H9 (cell line): Measurements from ENCODE around the gene LIN7C. TPM values are rescaled to one million over a fixed set of nuclear protein-coding genes. Genes with fewer than 3 reads are reported as not detected.

Experiments used
- DNase-seq: peaks from one replicate; pipeline ENCODE4 v3.0.0-alpha.2; 2017
- H2AFZ ChIP-seq: one replicate; pipeline ENCODE4 v1.6.1; 2013; ENCODE audit warnings: mild to moderate bottlenecking, low read length, control low read depth, moderate library complexity
- H2AK5ac ChIP-seq: 2 replicates; pipeline ENCODE4 v1.6.1; 2013; ENCODE audit warnings: low read length, control low read depth, mixed read lengths; ENCODE audit not compliant: insufficient read length
- H2BK120ac ChIP-seq: one replicate; pipeline ENCODE4 v1.6.1; 2013; ENCODE audit warnings: low read depth, mild to moderate bottlenecking, low read length, control low read depth, inconsistent platforms; ENCODE audit not compliant: poor library complexity, severe bottlenecking
- H2BK12ac ChIP-seq: 2 replicates; pipeline ENCODE4 v1.6.1; 2013; ENCODE audit warnings: low read length, control low read depth, mixed read lengths, low read depth; ENCODE audit not compliant: insufficient read length
- H2BK15ac ChIP-seq: 2 replicates; pipeline ENCODE4 v1.6.1; 2013; ENCODE audit warnings: low read depth, low read length, control low read depth
- H2BK20ac ChIP-seq: one replicate; pipeline ENCODE4 v1.6.1; 2013; ENCODE audit warnings: low read depth, mild to moderate bottlenecking, low read length, control low read depth, inconsistent platforms; ENCODE audit not compliant: poor library complexity, severe bottlenecking
- H2BK5ac ChIP-seq: 2 replicates; pipeline ENCODE4 v1.6.1; 2013; ENCODE audit warnings: low read length, control low read depth, mixed read lengths; ENCODE audit not compliant: insufficient read length
- H3K14ac ChIP-seq: 2 replicates; pipeline ENCODE4 v1.6.1; 2013; ENCODE audit warnings: low read length, control low read depth; ENCODE audit not compliant: insufficient read depth
- H3K18ac ChIP-seq: 2 replicates; pipeline ENCODE4 v1.6.1; 2013; ENCODE audit warnings: low read depth, mild to moderate bottlenecking, mixed read lengths, low read length, control low read depth; ENCODE audit not compliant: insufficient read length
- H3K23ac ChIP-seq: 2 replicates; pipeline ENCODE4 v1.6.1; 2013; ENCODE audit warnings: low read length, control low read depth, mixed read lengths, low read depth; ENCODE audit not compliant: insufficient read length
- H3K23me2 ChIP-seq: 2 replicates; pipeline ENCODE4 v1.6.1; 2013; ENCODE audit warnings: low read depth, mild to moderate bottlenecking, mixed read lengths, low read length, control low read depth; ENCODE audit not compliant: insufficient read length, poor library complexity, severe bottlenecking
- H3K27ac ChIP-seq: 2 replicates; pipeline ENCODE4 v1.5.1; 2013; ENCODE audit warnings: low read length, control low read depth, mixed read lengths, low read depth; ENCODE audit not compliant: insufficient read length
- H3K27me3 ChIP-seq: 2 replicates; pipeline ENCODE4 v1.6.1; 2013; ENCODE audit warnings: low read length, control low read depth, inconsistent platforms; ENCODE audit not compliant: insufficient read depth
- H3K4ac ChIP-seq: 2 replicates; pipeline ENCODE4 v1.6.1; 2013; ENCODE audit warnings: low read depth, mild to moderate bottlenecking, control low read depth, inconsistent platforms, low read length, moderate library complexity
- H3K4me1 ChIP-seq: 2 replicates; pipeline ENCODE4 v1.6.1; 2013; ENCODE audit warnings: low read length, control low read depth, inconsistent platforms; ENCODE audit not compliant: insufficient read depth
- H3K4me2 ChIP-seq: 2 replicates; pipeline ENCODE4 v1.6.1; 2013; ENCODE audit warnings: low read length, control low read depth, mixed read lengths; ENCODE audit not compliant: insufficient read length, insufficient read depth
- H3K56ac ChIP-seq: 2 replicates; pipeline ENCODE4 v1.6.1; 2013; ENCODE audit warnings: low read depth, mild to moderate bottlenecking, mixed read lengths, low read length, control low read depth; ENCODE audit not compliant: insufficient read length
- H3K79me1 ChIP-seq: 2 replicates; pipeline ENCODE4 v1.6.1; 2013; ENCODE audit warnings: low read depth, mild to moderate bottlenecking, moderate library complexity, low read length, control low read depth, inconsistent platforms; ENCODE audit not compliant: insufficient read depth, poor library complexity, severe bottlenecking
- H3K79me2 ChIP-seq: 2 replicates; pipeline ENCODE4 v1.6.1; 2013; ENCODE audit warnings: low read length, control low read depth, inconsistent platforms; ENCODE audit not compliant: insufficient read depth
- H3K9ac ChIP-seq: 2 replicates; pipeline ENCODE4 v1.6.1; 2013; ENCODE audit warnings: low read length, control low read depth, mixed read lengths; ENCODE audit not compliant: insufficient read length; ENCODE audit errors: extremely low read depth
- H3K9me3 ChIP-seq: one replicate; pipeline ENCODE4 v1.6.1; 2013; ENCODE audit warnings: low read depth, low read length, inconsistent platforms; ENCODE audit not compliant: control insufficient read depth
- H3T11ph ChIP-seq: one replicate; pipeline ENCODE4 v1.6.1; 2013; ENCODE audit warnings: mild to moderate bottlenecking, low read length, control low read depth, inconsistent platforms
- H4K20me1 ChIP-seq: one replicate; pipeline ENCODE4 v1.6.1; 2013; ENCODE audit not compliant: control insufficient read depth, insufficient read length, insufficient read depth
- H4K5ac ChIP-seq: 2 replicates; pipeline ENCODE4 v1.6.1; 2013; ENCODE audit warnings: low read depth, mild to moderate bottlenecking, mixed read lengths, low read length, control low read depth; ENCODE audit not compliant: insufficient read length
- H4K8ac ChIP-seq: replicated peaks from 2 replicates; pipeline ENCODE4 v1.6.1; 2013; ENCODE audit warnings: low read length, control low read depth, mixed read lengths, low read depth; ENCODE audit not compliant: insufficient read length
- H4K91ac ChIP-seq: 2 replicates; pipeline ENCODE4 v1.6.1; 2013; ENCODE audit warnings: low read depth, mild to moderate bottlenecking, moderate library complexity, mixed read lengths, low read length, control low read depth; ENCODE audit not compliant: insufficient read length
- H3K27ac Mint-ChIP-seq, 3 experiments: 2 replicates in 2 of 3; 3 replicates in 1 of 3; pipeline ENCODE4 v1.8.0; 2020 to 2021; ENCODE audit warnings: mixed read lengths in 3 of 3, mild to moderate bottlenecking in 1 of 3, moderate library complexity in 1 of 3
- H3K27me3 Mint-ChIP-seq: 2 replicates; pipeline ENCODE4 v1.8.0; 2021; ENCODE audit warnings: low read depth, mild to moderate bottlenecking, moderate library complexity, mixed read lengths
- H3K36me3 Mint-ChIP-seq, 3 experiments: 2 replicates in 2 of 3; 3 replicates in 1 of 3; pipeline ENCODE4 v1.8.0; 2020 to 2021; ENCODE audit warnings: low read depth in 3 of 3, mixed read lengths in 3 of 3; ENCODE audit not compliant: insufficient read depth in 1 of 3
- H3K4me1 Mint-ChIP-seq, 2 experiments: 2 replicates each; pipeline ENCODE4 v1.8.0; 2020; ENCODE audit warnings: mixed read lengths in 2 of 2
- H3K4me3 Mint-ChIP-seq, 2 experiments: 2 replicates in 1 of 2; 3 replicates in 1 of 2; pipeline ENCODE4 v1.8.0; 2020 to 2021; ENCODE audit warnings: mild to moderate bottlenecking in 2 of 2, mixed read lengths in 2 of 2, moderate library complexity in 1 of 2
- H3K9me3 Mint-ChIP-seq, 2 experiments: 2 replicates in 1 of 2; 3 replicates in 1 of 2; pipeline ENCODE4 v1.8.0; 2020; ENCODE audit warnings: mild to moderate bottlenecking in 2 of 2, mixed read lengths in 2 of 2, moderate library complexity in 1 of 2
- WGBS: extraction: QIAGEN DNeasy Blood & Tissue Kit; methylation state at CpG from one replicate; pipeline ENCODE4 v1.1.7; 2013; ENCODE audit warnings: missing lambda C conversion rate, low lambda C conversion rate, mixed read lengths; ENCODE audit not compliant: insufficient read length; ENCODE audit errors: extremely low coverage; 5-methylcytosine and 5-hydroxymethylcytosine counted together
- total RNA-seq: library from RNA; stranded (reverse); gene quantifications from 2 replicates; pipeline ENCODE4 v1.2.1, GENCODE V29; 2021
- TF ChIP-seq, protein P1 (sequence below): fragments of 200-600 bp; sonication (generic); conservative IDR thresholded peaks from 3 replicates; pipeline ENCODE4 v1.8.0; 2021; ENCODE audit warnings: antibody characterized with exemption, mild to moderate bottlenecking

Gene LIN7C
- total RNA-seq, 1 experiment from 2014 or later, result 40.0 TPM

DNA sequence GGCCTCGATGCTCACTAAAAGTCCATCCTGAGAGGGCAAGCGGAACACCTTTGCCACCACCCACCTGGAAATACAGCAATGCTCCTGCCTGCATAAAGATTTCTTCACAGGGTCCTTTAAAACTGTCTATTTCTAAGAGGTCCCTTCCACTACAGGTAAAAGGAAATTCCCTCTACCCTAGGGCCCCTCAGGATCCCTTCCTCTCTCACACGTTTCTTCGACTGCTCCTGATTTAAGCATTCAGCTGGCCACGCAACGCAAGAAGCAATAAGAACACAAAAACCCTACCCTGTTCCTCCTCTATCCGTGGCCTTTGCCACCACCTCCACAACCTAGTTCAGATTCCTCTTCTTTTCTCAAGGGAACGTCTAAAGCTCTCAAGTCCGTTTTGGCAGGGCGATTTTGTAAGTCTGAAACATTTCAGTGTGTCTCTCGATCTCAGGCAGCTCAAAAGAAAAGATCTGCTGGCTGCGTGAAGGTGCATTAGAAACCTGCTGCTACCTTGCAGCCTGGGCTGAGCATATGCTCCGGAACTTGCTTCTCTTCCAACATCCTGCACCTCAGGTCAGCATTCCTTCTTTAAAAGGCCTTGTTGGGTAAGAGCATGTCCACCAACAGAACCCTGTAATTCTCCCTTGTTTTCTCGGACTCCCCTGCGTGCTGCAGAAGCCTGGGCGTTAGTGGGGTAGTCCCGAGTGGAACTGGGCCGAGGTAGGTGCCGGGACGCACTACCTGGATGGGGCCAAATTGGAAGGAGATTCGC is 35.6 kb downstream of the LIN7C start:
- no peak overlapping the region for H3K18ac ChIP-seq
- no peak for DNase-seq
- H2BK5ac ChIP-seq, result no peak overlapping the region
- H2BK20ac ChIP-seq, result no peak overlapping the region
- no peak overlapping the region for H2AK5ac ChIP-seq
- peaks cover 5% of the 10 kb centered on the region; the same call in 1 of the 2 replicates for H3K4me1 ChIP-seq
- H3K4ac ChIP-seq, result no peak overlapping the region
- Mint-ChIP-seq H3K4me3 (peak overlapping the region; percentile 80 to 90), H3K9me3 (peaks cover 3 to 7% of the 10 kb centered on the region in 2 experiments; a peak in 3 of 5 replicates), H3K36me3 (peaks cover 15 to 44% (median 27%) of the 10 kb centered on the region in 3 experiments), H3K27ac (peak overlapping the region; percentile 5 to 37 (median 19); a peak in 4 of 7 replicates), H3K4me1 (peaks cover 45 to 46% of the 10 kb centered on the region in 2 experiments), H3K27me3 (no peaks in the 10 kb centered on the region; the same call in 1 of the 2 replicates)
- no peak overlapping the region for H4K91ac ChIP-seq
- peaks cover 3% of the 10 kb centered on the region for H3K79me1 ChIP-seq
- H2AFZ ChIP-seq, result no peak overlapping the region
- WGBS, result no CpG with 5 or more reads among the region's 21 CpGs
- no peaks in the 10 kb centered on the region for H4K20me1 ChIP-seq
- no peak overlapping the region for H3K56ac ChIP-seq
- H3K27ac ChIP-seq, result no peak overlapping the region
- no peak overlapping the region for H2BK12ac ChIP-seq
- H4K5ac ChIP-seq, result no peak overlapping the region
- TF ChIP-seq, protein P1, sequence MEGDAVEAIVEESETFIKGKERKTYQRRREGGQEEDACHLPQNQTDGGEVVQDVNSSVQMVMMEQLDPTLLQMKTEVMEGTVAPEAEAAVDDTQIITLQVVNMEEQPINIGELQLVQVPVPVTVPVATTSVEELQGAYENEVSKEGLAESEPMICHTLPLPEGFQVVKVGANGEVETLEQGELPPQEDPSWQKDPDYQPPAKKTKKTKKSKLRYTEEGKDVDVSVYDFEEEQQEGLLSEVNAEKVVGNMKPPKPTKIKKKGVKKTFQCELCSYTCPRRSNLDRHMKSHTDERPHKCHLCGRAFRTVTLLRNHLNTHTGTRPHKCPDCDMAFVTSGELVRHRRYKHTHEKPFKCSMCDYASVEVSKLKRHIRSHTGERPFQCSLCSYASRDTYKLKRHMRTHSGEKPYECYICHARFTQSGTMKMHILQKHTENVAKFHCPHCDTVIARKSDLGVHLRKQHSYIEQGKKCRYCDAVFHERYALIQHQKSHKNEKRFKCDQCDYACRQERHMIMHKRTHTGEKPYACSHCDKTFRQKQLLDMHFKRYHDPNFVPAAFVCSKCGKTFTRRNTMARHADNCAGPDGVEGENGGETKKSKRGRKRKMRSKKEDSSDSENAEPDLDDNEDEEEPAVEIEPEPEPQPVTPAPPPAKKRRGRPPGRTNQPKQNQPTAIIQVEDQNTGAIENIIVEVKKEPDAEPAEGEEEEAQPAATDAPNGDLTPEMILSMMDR, result no peak
- H4K8ac ChIP-seq, result no peak overlapping the region
- H3K14ac ChIP-seq, result peak overlapping the region; percentile 40; the same call in 1 of the 2 replicates
- no peak overlapping the region for H3T11ph ChIP-seq
- H3K27me3 ChIP-seq, result no peaks in the 10 kb centered on the region
- H3K9ac ChIP-seq, result peak overlapping the region; percentile 82
- H2BK120ac ChIP-seq, result no peak overlapping the region
- H2BK15ac ChIP-seq, result no peak overlapping the region
- no peak overlapping the region for H3K23ac ChIP-seq
- H3K79me2 ChIP-seq, result peaks cover 41% of the 10 kb centered on the region; the same call in 1 of the 2 replicates
- H3K4me2 ChIP-seq, result peak overlapping the region; percentile 99
- no peaks in the 10 kb centered on the region for H3K9me3 ChIP-seq
- peaks cover 19% of the 10 kb centered on the region for H3K23me2 ChIP-seq
